Omental fat pad (tissue), 4 donors: ENCODE results near the gene TPI1. TPM values are rescaled to one million over a fixed set of nuclear protein-coding genes. Genes with fewer than 3 reads are reported as not detected.

ENCODE experiments used
- ATAC-seq: fragments of 150-250 bp; one replicate; pipeline ENCODE4 v1.9.1; 2016; ENCODE audit warnings: mild to moderate bottlenecking, moderate library complexity; ENCODE audit not compliant: low FRiP score
- DNase-seq: peaks from one replicate; pipeline ENCODE4 v3.0.0-alpha.2; 2019; ENCODE audit warnings: low spot score
- CTCF ChIP-seq, 3 donors: fragments of 450-650 bp; IDR thresholded peaks; one replicate each; pipeline ENCODE4 v1.5.1; 2016 to 2017; ENCODE audit warnings: antibody characterized with exemption in 3 of 3, mild to moderate bottlenecking in 3 of 3, moderate library complexity in 2 of 3
- total RNA-seq, 4 donors: library from RNA; depleted of rRNA; stranded (reverse); fragments of >200 nt; gene quantifications; one replicate each; pipeline ENCODE4 v1.1.0, GENCODE V29; 2016

The TPI1 gene
- total RNA-seq, 4 donors from 2014 or later, result 254 to 446 (median 375) TPM

- DNase-seq (no peak), ATAC-seq (no peak)
- TF ChIP-seq CTCF (IDR thresholded peaks at IDR 0.05), result no peak
Observed at GRCh38 chr12:6840761-6841515, 26.4 kb upstream of the TPI1 start, which contains the start of gene GNB3. GNB3 (plus strand) TSS chr12:6840925; CDS start chr12:6841288, 363 bp downstream.

- no peak for TF ChIP-seq CTCF (IDR thresholded peaks at IDR 0.05)
- DNase-seq, result no peak
- ATAC-seq, result no peak
Observed at GRCh38 chr12:6842075-6842474, 25.3 kb upstream of the TPI1 start.

DNA sequence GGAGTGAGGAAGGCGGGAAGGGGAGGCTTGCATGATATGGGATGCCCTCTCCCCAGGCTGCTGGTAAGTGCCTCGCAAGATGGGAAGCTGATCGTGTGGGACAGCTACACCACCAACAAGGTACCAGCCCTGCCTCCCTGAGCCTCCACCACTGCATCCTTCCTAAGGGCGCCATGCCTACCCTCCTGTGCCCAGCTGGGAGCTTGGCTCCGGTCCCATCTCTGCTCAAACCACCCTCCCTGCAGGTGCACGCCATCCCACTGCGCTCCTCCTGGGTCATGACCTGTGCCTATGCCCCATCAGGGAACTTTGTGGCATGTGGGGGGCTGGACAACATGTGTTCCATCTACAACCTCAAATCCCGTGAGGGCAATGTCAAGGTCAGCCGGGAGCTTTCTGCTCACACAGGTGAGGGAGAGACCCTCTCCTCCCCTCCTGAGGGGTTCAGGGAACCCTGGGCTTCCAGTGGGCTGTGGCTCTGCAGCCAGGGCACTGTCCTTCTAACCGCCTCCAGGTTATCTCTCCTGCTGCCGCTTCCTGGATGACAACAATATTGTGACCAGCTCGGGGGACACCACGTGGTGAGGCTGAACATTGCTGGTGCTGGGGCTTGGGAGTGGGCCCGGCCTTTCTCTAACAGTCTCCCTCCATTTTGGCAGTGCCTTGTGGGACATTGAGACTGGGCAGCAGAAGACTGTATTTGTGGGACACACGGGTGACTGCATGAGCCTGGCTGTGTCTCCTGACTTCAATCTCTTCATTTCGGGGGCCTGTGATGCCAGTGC is 24.0 kb upstream of the TPI1 start:
- no peak for ATAC-seq
- no peak for TF ChIP-seq CTCF (IDR thresholded peaks at IDR 0.05)
- DNase-seq, result no peak

DNA sequence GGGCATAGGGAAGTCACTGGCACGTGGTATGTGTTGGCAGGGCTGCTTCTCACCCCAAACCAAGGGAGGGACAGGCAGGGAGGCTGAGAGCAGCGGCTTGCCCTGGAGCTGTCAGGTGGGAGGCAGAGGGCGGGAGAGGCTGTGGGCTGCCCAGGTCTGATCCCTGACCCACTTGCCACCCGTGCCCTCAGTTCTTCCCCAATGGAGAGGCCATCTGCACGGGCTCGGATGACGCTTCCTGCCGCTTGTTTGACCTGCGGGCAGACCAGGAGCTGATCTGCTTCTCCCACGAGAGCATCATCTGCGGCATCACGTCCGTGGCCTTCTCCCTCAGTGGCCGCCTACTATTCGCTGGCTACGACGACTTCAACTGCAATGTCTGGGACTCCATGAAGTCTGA is 21.9 kb upstream of the TPI1 start:
- ATAC-seq (no peak), DNase-seq (no peak)
- no peak for TF ChIP-seq CTCF (IDR thresholded peaks at IDR 0.05)

DNA sequence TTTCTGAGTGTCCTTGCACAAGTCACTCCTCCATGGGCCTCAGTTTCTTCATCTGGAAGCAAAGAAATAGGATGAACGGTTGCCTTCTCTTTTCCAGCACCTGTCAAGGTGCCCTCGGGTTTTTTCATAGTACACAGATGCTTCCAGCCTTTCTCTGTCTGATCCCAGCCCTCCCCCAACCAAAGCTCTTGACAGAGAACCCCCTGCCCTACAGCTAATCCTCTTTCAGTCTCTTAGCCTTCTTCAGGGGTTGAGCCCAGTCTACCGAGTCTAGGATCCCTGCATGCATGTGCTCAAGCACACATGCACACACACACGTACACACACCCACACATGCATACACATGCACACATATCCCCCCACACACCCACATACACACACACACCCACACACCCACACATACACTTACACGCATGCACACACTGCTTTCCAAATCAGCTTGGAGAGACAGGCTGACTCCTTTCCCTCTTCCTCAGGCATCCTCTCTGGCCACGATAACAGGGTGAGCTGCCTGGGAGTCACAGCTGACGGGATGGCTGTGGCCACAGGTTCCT is 20.9 kb upstream of the TPI1 start:
- DNase-seq (no peak), ATAC-seq (no peak)
- TF ChIP-seq CTCF (IDR thresholded peaks at IDR 0.05), result no peak

DNA sequence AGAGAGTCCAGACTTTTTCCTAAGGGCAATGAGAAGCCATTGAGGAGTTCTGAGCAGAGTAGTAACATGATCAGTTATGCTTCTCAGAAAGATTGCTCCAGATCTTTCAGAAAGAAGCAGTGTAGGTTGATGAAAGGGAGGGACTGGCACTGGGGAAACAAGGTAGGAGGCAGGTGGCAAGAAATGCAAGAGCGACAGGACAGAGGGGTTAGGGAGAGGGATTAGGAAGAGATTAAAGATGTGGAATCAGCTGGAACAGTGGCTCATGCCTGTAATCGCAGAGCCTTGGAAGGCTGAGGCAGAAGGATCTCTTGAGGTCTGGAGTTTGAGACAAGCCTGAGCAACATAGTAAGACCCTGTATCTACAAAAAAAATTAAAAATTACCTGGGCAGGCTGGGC is 19.7 kb upstream of the TPI1 start:
- no peak for DNase-seq
- ATAC-seq, result no peak
- TF ChIP-seq CTCF (IDR thresholded peaks at IDR 0.05), result no peak
